ENCODE data around the gene PAK5.

PAK5 gene

DNA sequence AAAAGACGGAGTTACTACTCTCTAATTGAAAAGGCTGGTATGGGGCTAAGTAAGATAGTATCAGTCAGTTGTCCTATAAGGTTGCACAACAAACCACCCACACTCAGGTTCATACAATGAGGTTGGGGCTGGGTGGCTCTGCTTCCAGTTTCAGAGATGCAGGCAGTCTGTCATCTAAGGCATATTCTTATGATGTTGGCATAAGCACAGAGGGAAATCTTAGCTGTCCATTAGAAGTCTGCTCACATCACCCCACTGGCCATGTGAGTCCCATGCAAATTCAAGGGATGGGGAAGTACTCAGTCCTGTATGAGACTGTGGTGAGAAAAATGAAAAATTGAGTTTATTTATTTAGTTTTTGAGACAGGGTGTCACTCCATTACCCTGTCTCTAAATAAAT is 205.9 kb downstream of the PAK5 start:
- Histone ChIP-seq H3K9ac (ENCODE audit: low read length in 5 of 5) (no peak overlapping the region), H3K4me1 (ENCODE audit: control insufficient read depth in 5 of 5, insufficient read depth in 5 of 5, low read length in 5 of 5) (no peaks in the 10 kb centered on the region), H3K4me3 (ENCODE audit: low read depth in 1 of 5, low read length in 5 of 5) (no peak overlapping the region), H3K36me3 (ENCODE audit: control insufficient read depth in 5 of 5, insufficient read depth in 5 of 5, low read length in 5 of 5) (no peaks in the 10 kb centered on the region), H3K27me3 (ENCODE audit: control insufficient read depth in 5 of 5, insufficient read depth in 4 of 5, low read length in 5 of 5) (peaks cover 0 to 3% (median 0%) of the 10 kb centered on the region in 5 donors), H3K9me3 (ENCODE audit: control insufficient read depth in 5 of 5, low read length in 5 of 5) (no peaks in the 10 kb centered on the region), H3K27ac (ENCODE audit: low read depth, low read length) (no peak overlapping the region)

GRCh38 chr20:9632265-9632664 is 206.6 kb downstream of the PAK5 start:
- no peak overlapping the region for H3K4me3 ChIP-seq (ENCODE audit: low read depth in 1 of 5, low read length in 5 of 5)
- no peaks in the 10 kb centered on the region for H3K4me1 ChIP-seq (ENCODE audit: control insufficient read depth in 5 of 5, insufficient read depth in 5 of 5, low read length in 5 of 5)
- H3K9me3 ChIP-seq (ENCODE audit: control insufficient read depth in 5 of 5, low read length in 5 of 5), result no peaks in the 10 kb centered on the region
- H3K27me3 ChIP-seq (ENCODE audit: control insufficient read depth in 5 of 5, insufficient read depth in 4 of 5, low read length in 5 of 5), result peaks cover 0 to 3% (median 0%) of the 10 kb centered on the region in 5 donors
- H3K27ac ChIP-seq (ENCODE audit: low read depth, low read length), result no peak overlapping the region
- no peaks in the 10 kb centered on the region for H3K36me3 ChIP-seq (ENCODE audit: control insufficient read depth in 5 of 5, insufficient read depth in 5 of 5, low read length in 5 of 5)
- no peak overlapping the region for H3K9ac ChIP-seq (ENCODE audit: low read length in 5 of 5)

DNA sequence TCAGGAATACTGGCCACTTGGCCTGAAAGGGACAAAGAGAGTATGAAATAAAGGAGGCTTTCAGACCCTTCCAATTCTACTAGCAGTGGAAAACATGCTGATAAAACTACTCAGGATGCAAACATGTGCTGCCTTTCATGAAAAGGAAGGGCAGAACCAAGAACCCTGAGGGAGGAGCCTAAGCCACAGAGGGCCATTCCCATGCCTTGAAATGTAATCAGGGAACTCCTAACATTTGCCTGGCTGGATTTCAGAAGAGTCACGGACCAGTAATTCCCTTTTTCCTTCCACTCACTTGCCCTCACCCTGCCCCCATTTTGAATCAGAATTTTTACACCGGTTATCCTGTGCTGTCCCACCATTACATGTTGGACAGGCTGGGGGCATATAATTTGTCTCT is 208.3 kb downstream of the PAK5 start:
- no peak overlapping the region for H3K4me3 ChIP-seq (ENCODE audit: low read depth in 1 of 5, low read length in 5 of 5)
- peaks cover 0 to 3% (median 0%) of the 10 kb centered on the region in 5 donors for H3K27me3 ChIP-seq (ENCODE audit: control insufficient read depth in 5 of 5, insufficient read depth in 4 of 5, low read length in 5 of 5)
- H3K36me3 ChIP-seq (ENCODE audit: control insufficient read depth in 5 of 5, insufficient read depth in 5 of 5, low read length in 5 of 5), result no peaks in the 10 kb centered on the region
- H3K9me3 ChIP-seq (ENCODE audit: control insufficient read depth in 5 of 5, low read length in 5 of 5), result no peaks in the 10 kb centered on the region
- H3K27ac ChIP-seq (ENCODE audit: low read depth, low read length), result no peak overlapping the region
- H3K9ac ChIP-seq (ENCODE audit: low read length in 5 of 5), result no peak overlapping the region
- peaks cover 0 to 3% (median 0%) of the 10 kb centered on the region in 5 donors for H3K4me1 ChIP-seq (ENCODE audit: control insufficient read depth in 5 of 5, insufficient read depth in 5 of 5, low read length in 5 of 5)

DNA sequence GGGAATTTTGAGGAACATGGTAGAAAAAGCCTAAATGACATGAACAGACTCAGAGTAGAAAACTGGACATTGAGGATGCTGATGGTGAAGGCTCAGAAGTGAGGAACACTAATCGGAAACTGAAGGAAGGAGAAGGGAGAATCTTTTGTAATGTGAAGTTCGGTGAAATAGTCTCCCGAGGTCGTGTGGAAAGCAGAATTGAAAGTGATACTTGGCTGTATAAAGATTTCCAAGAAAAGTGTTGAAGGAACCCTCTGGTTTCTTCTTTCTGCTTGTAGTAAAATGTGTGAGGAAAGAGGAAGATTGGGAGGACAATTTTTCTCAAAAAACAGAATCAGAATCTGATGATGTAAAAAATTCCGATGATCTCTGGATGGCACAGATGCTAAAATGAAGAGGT is 209.0 kb downstream of the PAK5 start:
- Histone ChIP-seq H3K27ac (ENCODE audit: low read depth, low read length) (no peak overlapping the region), H3K9ac (ENCODE audit: low read length in 5 of 5) (no peak overlapping the region), H3K4me3 (ENCODE audit: low read depth in 1 of 5, low read length in 5 of 5) (no peak overlapping the region), H3K4me1 (ENCODE audit: control insufficient read depth in 5 of 5, insufficient read depth in 5 of 5, low read length in 5 of 5) (peaks cover 0 to 3% (median 0%) of the 10 kb centered on the region in 5 donors), H3K27me3 (ENCODE audit: control insufficient read depth in 5 of 5, insufficient read depth in 4 of 5, low read length in 5 of 5) (peaks cover 0 to 3% (median 0%) of the 10 kb centered on the region in 5 donors), H3K9me3 (ENCODE audit: control insufficient read depth in 5 of 5, low read length in 5 of 5) (no peaks in the 10 kb centered on the region), H3K36me3 (ENCODE audit: control insufficient read depth in 5 of 5, insufficient read depth in 5 of 5, low read length in 5 of 5) (no peaks in the 10 kb centered on the region)

GRCh38 chr20:9628589-9628988 is 210.3 kb downstream of the PAK5 start:
- Histone ChIP-seq H3K4me3 (ENCODE audit: low read depth in 1 of 5, low read length in 5 of 5) (no peak overlapping the region), H3K4me1 (ENCODE audit: control insufficient read depth in 5 of 5, insufficient read depth in 5 of 5, low read length in 5 of 5) (peaks cover 0 to 3% (median 0%) of the 10 kb centered on the region in 5 donors), H3K27ac (ENCODE audit: low read depth, low read length) (no peak overlapping the region), H3K36me3 (ENCODE audit: control insufficient read depth in 5 of 5, insufficient read depth in 5 of 5, low read length in 5 of 5) (no peaks in the 10 kb centered on the region), H3K9ac (ENCODE audit: low read length in 5 of 5) (no peak overlapping the region), H3K27me3 (ENCODE audit: control insufficient read depth in 5 of 5, insufficient read depth in 4 of 5, low read length in 5 of 5) (peaks cover 0 to 4% (median 0%) of the 10 kb centered on the region in 5 donors), H3K9me3 (ENCODE audit: control insufficient read depth in 5 of 5, low read length in 5 of 5) (peaks cover 0 to 4% (median 0%) of the 10 kb centered on the region in 5 donors)

- H3K27ac ChIP-seq (ENCODE audit: low read depth, low read length), result no peak overlapping the region
- H3K4me3 ChIP-seq (ENCODE audit: low read depth in 1 of 5, low read length in 5 of 5), result no peak overlapping the region
- peaks cover 0 to 4% (median 0%) of the 10 kb centered on the region in 5 donors for H3K27me3 ChIP-seq (ENCODE audit: control insufficient read depth in 5 of 5, insufficient read depth in 4 of 5, low read length in 5 of 5)
- no peaks in the 10 kb centered on the region for H3K36me3 ChIP-seq (ENCODE audit: control insufficient read depth in 5 of 5, insufficient read depth in 5 of 5, low read length in 5 of 5)
- peaks cover 0 to 3% (median 0%) of the 10 kb centered on the region in 5 donors for H3K4me1 ChIP-seq (ENCODE audit: control insufficient read depth in 5 of 5, insufficient read depth in 5 of 5, low read length in 5 of 5)
- peaks cover 0 to 5% (median 1%) of the 10 kb centered on the region in 5 donors for H3K9me3 ChIP-seq (ENCODE audit: control insufficient read depth in 5 of 5, low read length in 5 of 5)
- no peak overlapping the region for H3K9ac ChIP-seq (ENCODE audit: low read length in 5 of 5)
These were observed 210.7 kb downstream of the PAK5 start for GRCh38 chr20:9628141-9628540.

DNA sequence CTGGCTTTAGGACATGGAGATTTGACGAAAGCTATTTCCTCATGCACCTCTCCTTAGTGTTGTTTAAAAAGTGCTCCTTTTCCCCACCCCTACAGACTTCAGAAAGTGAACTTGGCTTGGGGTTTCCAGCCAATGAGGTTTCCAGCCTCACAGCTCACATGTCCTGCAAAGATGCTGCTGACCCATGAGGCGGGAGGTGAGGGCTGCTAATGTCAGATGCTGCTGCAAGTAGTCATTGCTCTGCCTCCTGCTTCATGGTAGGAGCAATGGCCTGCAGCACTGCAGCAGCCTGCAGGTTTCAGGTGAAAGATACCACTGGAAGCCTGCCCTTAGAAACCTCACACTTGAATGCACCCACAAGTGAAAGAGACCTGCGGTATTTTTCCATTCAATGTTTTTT is 211.7 kb downstream of the PAK5 start:
- no peak overlapping the region for H3K9ac ChIP-seq (ENCODE audit: low read length in 5 of 5)
- H3K27ac ChIP-seq (ENCODE audit: low read depth, low read length), result no peak overlapping the region
- peaks cover 0 to 3% (median 0%) of the 10 kb centered on the region in 5 donors for H3K4me1 ChIP-seq (ENCODE audit: control insufficient read depth in 5 of 5, insufficient read depth in 5 of 5, low read length in 5 of 5)
- no peak overlapping the region for H3K4me3 ChIP-seq (ENCODE audit: low read depth in 1 of 5, low read length in 5 of 5)
- peaks cover 0 to 9% (median 0%) of the 10 kb centered on the region in 5 donors for H3K27me3 ChIP-seq (ENCODE audit: control insufficient read depth in 5 of 5, insufficient read depth in 4 of 5, low read length in 5 of 5)
- H3K36me3 ChIP-seq (ENCODE audit: control insufficient read depth in 5 of 5, insufficient read depth in 5 of 5, low read length in 5 of 5), result no peaks in the 10 kb centered on the region
- peaks cover 0 to 5% (median 3%) of the 10 kb centered on the region in 5 donors for H3K9me3 ChIP-seq (ENCODE audit: control insufficient read depth in 5 of 5, low read length in 5 of 5)

DNA sequence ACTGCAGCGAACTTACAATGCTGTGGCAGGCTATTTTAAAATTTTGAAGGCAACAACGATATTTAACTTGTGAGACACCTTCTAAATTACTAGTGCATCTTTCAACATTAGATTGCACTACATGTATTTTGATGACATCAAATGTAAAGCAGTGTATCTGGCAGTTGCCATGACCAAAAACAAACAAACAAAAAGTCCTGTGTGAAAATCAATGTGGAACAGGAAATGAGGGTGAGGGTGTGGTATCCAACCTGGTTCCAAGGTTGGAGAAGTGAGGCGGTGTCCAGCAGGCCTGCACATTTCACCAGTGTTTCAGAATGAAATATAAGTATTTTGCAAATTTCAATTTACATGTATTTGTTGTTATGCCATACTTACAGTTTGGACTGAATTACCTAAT is 212.5 kb downstream of the PAK5 start:
- Histone ChIP-seq H3K4me1 (ENCODE audit: control insufficient read depth in 5 of 5, insufficient read depth in 5 of 5, low read length in 5 of 5) (peaks cover 0 to 3% (median 0%) of the 10 kb centered on the region in 5 donors), H3K9me3 (ENCODE audit: control insufficient read depth in 5 of 5, low read length in 5 of 5) (peaks cover 0 to 5% (median 3%) of the 10 kb centered on the region in 5 donors), H3K9ac (ENCODE audit: low read length in 5 of 5) (no peak overlapping the region), H3K4me3 (ENCODE audit: low read depth in 1 of 5, low read length in 5 of 5) (no peak overlapping the region), H3K36me3 (ENCODE audit: control insufficient read depth in 5 of 5, insufficient read depth in 5 of 5, low read length in 5 of 5) (no peaks in the 10 kb centered on the region), H3K27ac (ENCODE audit: low read depth, low read length) (no peak overlapping the region), H3K27me3 (ENCODE audit: control insufficient read depth in 5 of 5, insufficient read depth in 4 of 5, low read length in 5 of 5) (peaks cover 0 to 9% (median 2%) of the 10 kb centered on the region in 5 donors)

DNA sequence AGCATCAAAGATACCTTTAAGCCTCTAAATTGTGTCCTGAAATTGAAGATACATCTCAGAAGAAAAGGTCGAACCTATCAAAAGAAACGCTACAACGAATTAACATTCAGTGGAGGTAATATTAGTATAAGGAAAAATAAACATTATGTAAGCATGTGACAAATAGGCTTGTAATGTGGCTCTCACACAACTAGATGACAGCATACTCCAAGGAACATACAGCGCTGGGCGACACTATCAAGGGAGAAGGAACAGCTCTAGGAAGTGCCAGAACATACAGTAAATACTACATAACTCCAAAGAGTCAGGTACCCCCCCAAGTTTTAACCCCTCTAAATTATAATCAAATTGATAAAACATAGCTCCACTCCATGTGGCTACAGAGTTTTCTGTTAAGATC is 220.9 kb downstream of the PAK5 start:
- no peak overlapping the region for H3K4me3 ChIP-seq (ENCODE audit: low read depth in 1 of 5, low read length in 5 of 5)
- no peaks in the 10 kb centered on the region for H3K4me1 ChIP-seq (ENCODE audit: control insufficient read depth in 5 of 5, insufficient read depth in 5 of 5, low read length in 5 of 5)
- H3K27ac ChIP-seq (ENCODE audit: low read depth, low read length), result no peak overlapping the region
- H3K9me3 ChIP-seq (ENCODE audit: control insufficient read depth in 5 of 5, low read length in 5 of 5), result peaks cover 0 to 4% (median 0%) of the 10 kb centered on the region in 5 donors
- H3K9ac ChIP-seq (ENCODE audit: low read length in 5 of 5), result no peak overlapping the region
- H3K36me3 ChIP-seq (ENCODE audit: control insufficient read depth in 5 of 5, insufficient read depth in 5 of 5, low read length in 5 of 5), result no peaks in the 10 kb centered on the region
- peaks cover 3 to 9% (median 7%) of the 10 kb centered on the region in 5 donors for H3K27me3 ChIP-seq (ENCODE audit: control insufficient read depth in 5 of 5, insufficient read depth in 4 of 5, low read length in 5 of 5)

DNA sequence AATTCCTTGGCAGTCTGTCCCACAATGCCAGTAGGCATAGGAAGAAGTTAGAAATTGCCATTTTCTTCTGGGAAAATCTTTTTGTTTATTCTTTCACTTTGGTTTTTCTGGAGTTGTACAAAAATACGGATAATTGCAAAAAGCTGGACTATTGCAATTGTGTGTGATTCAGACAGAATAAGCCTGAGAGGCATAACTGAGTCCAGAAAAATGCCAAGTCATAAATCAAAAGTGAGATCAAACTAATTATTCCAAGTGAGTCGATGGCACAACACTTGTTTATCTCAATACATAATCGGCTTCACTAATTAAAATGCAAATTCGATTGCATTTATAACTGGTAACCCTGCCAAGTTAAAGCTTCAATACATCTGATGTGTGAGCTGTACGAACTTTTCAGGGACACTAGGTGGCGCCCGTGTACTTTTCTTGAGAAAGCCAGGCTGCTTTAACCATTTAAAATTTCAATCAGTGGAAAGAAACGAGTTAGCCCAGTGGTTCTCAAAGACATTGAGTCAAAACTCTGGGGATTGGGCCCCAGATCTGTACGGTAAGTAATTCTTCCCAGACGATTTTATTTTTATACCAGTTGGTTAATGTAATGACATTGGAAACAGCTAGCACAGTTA is 221.9 kb downstream of the PAK5 start:
- H3K4me1 ChIP-seq (ENCODE audit: control insufficient read depth in 5 of 5, insufficient read depth in 5 of 5, low read length in 5 of 5), result no peaks in the 10 kb centered on the region
- no peak overlapping the region for H3K27ac ChIP-seq (ENCODE audit: low read depth, low read length)
- no peak overlapping the region for H3K4me3 ChIP-seq (ENCODE audit: low read depth in 1 of 5, low read length in 5 of 5)
- H3K27me3 ChIP-seq (ENCODE audit: control insufficient read depth in 5 of 5, insufficient read depth in 4 of 5, low read length in 5 of 5), result peaks cover 3 to 8% (median 5%) of the 10 kb centered on the region in 5 donors
- H3K36me3 ChIP-seq (ENCODE audit: control insufficient read depth in 5 of 5, insufficient read depth in 5 of 5, low read length in 5 of 5), result no peaks in the 10 kb centered on the region
- H3K9ac ChIP-seq (ENCODE audit: low read length in 5 of 5), result no peak overlapping the region
- H3K9me3 ChIP-seq (ENCODE audit: control insufficient read depth in 5 of 5, low read length in 5 of 5), result no peaks in the 10 kb centered on the region

All from subcutaneous abdominal adipose tissue (tissue), 5 donors.